Fibroblast of lung (primary cell): ENCODE data around the gene MIER2. TPM values are rescaled to one million over a fixed set of nuclear protein-coding genes. Genes with fewer than 3 reads are reported as not detected.

Experiments used
- DNase-seq, 2 donors: peaks; one replicate each; pipeline versions ENCODE4 v3.0.0 to v3.0.0-alpha.2; 2010; ENCODE audit warnings: low read depth in 2 of 2
- H2AFZ ChIP-seq: 2 replicates; pipeline ENCODE4 v1.5.1; 2012; ENCODE audit warnings: low read length, control low read depth, inconsistent platforms
- H3K27ac ChIP-seq: 2 replicates; pipeline ENCODE4 v1.5.1; 2011; ENCODE audit warnings: low read length, control low read depth; ENCODE audit not compliant: insufficient read depth
- H3K27me3 ChIP-seq: 2 replicates; pipeline ENCODE4 v1.5.1; 2011; ENCODE audit warnings: mild to moderate bottlenecking, low read length; ENCODE audit not compliant: control insufficient read depth, insufficient read depth
- H3K36me3 ChIP-seq: 2 replicates; pipeline ENCODE4 v1.5.1; 2011; ENCODE audit warnings: low read length; ENCODE audit not compliant: control insufficient read depth, insufficient read depth
- H3K4me1 ChIP-seq: 2 replicates; pipeline ENCODE4 v1.5.1; 2011; ENCODE audit warnings: low read length; ENCODE audit not compliant: control insufficient read depth, insufficient read depth; ENCODE audit errors: extremely low read depth
- H3K4me2 ChIP-seq: 2 replicates; pipeline ENCODE4 v1.5.1; 2011; ENCODE audit warnings: low read length, control low read depth; ENCODE audit not compliant: insufficient read depth; ENCODE audit errors: extremely low read depth
- H3K4me3 ChIP-seq, 4 experiments: fragments of 200-600 bp in 1 of 4; sonication (generic) in 1 of 4; replicated peaks in 1 of 4; 2 replicates each; pipeline ENCODE4 v1.5.1; 2011 to 2016; ENCODE audit warnings: low read length in 4 of 4, low read depth in 3 of 4, mild to moderate bottlenecking in 3 of 4, control low read depth in 2 of 4, inconsistent platforms in 1 of 4, mixed read lengths in 1 of 4; ENCODE audit not compliant: insufficient read depth in 1 of 4; ENCODE audit errors: control extremely low read depth in 1 of 4
- H3K79me2 ChIP-seq: 2 replicates; pipeline ENCODE4 v1.5.1; 2012; ENCODE audit warnings: mild to moderate bottlenecking, low read length, inconsistent platforms; ENCODE audit not compliant: control insufficient read depth, insufficient read depth
- H3K9ac ChIP-seq: 2 replicates; pipeline ENCODE4 v1.5.1; 2011; ENCODE audit warnings: mild to moderate bottlenecking, low read length, control low read depth; ENCODE audit not compliant: insufficient read depth
- H3K9me3 ChIP-seq: 2 replicates; pipeline ENCODE4 v1.5.1; 2012; ENCODE audit warnings: low read depth, low read length; ENCODE audit not compliant: control insufficient read depth, insufficient read depth
- H4K20me1 ChIP-seq: 2 replicates; pipeline ENCODE4 v1.5.1; 2011; ENCODE audit warnings: low read length; ENCODE audit not compliant: control insufficient read depth, insufficient read depth; ENCODE audit errors: extremely low read depth
- CTCF ChIP-seq, 2 donors: IDR thresholded peaks in 1 of 2; conservative IDR thresholded peaks in 1 of 2; 1 replicate in 1 of 2; 2 replicates in 1 of 2; pipeline ENCODE4 v1.5.1; 2011 to 2012; ENCODE audit warnings: low read length in 2 of 2, control low read depth in 1 of 2, inconsistent platforms in 1 of 2, low read depth in 1 of 2, mild to moderate bottlenecking in 1 of 2
- EZH2 ChIP-seq: IDR thresholded peaks from 2 replicates; pipeline ENCODE4 v1.5.1; 2012; ENCODE audit warnings: low read length, control low read depth, mild to moderate bottlenecking; ENCODE audit errors: missing control alignments
- polyA plus RNA-seq, 2 donors: library from polyadenylated mRNA; depleted of rRNA in 1 of 2; stranded (reverse) in 1 of 2; unstranded in 1 of 2; fragments of >200 nt; gene quantifications; 2 replicates each; pipeline ENCODE4 v1.2.1, GENCODE V29; 2011 to 2012; ENCODE audit warnings: missing spikeins in 1 of 2
- total RNA-seq: library from RNA; depleted of rRNA; stranded (reverse); fragments of >200 nt; gene quantifications from 2 replicates; pipeline ENCODE4 v1.2.1, GENCODE V29; 2014

Gene MIER2
- total and polyA plus RNA-seq, 2 donors (not counting 1 experiment from before 2014, with no cell fraction given) = 13.7 to 20.6 TPM

- H2AFZ ChIP-seq = no peak overlapping the region
- peaks cover 7% of the 10 kb centered on the region for H3K36me3 ChIP-seq
- peaks cover 49% of the 10 kb centered on the region for H3K79me2 ChIP-seq
- peaks cover 7% of the 10 kb centered on the region for H3K4me1 ChIP-seq
- peak overlapping the region; percentile 62 for H3K27ac ChIP-seq
- H3K9me3 ChIP-seq = no peaks in the 10 kb centered on the region
- no peaks in the 10 kb centered on the region for H3K27me3 ChIP-seq
- peak; percentile 14 to 26 for DNase-seq
- no peak for TF ChIP-seq EZH2
- TF ChIP-seq CTCF (conservative IDR thresholded peaks at IDR 0.05 in 1 of 2, IDR thresholded peaks at IDR 0.05 in 1 of 2; ENCODE audit: low read depth in 1 of 2, low read length in 2 of 2) = no peak
- H3K9ac ChIP-seq = peak overlapping the region; percentile 76
- H3K4me3 ChIP-seq = peak overlapping the region; percentile 48 to 89 (median 70)
- H3K4me2 ChIP-seq = peak overlapping the region; percentile 86
- H4K20me1 ChIP-seq = no peaks in the 10 kb centered on the region
Observed at GRCh38 chr19:343941-344624, 513 bp downstream of the MIER2 start.

GRCh38 chr19:343451-343931 is 1.1 kb downstream of the MIER2 start:
- Histone ChIP-seq H3K4me1 (peaks cover 7% of the 10 kb centered on the region), H3K27me3 (no peaks in the 10 kb centered on the region), H2AFZ (no peak overlapping the region), H3K27ac (peak overlapping the region; percentile 62), H3K79me2 (peaks cover 55% of the 10 kb centered on the region), H3K9me3 (no peaks in the 10 kb centered on the region), H3K4me2 (peak overlapping the region; percentile 86), H3K4me3 (peak overlapping the region; percentile 48 to 89 (median 70)), H3K9ac (peak overlapping the region; percentile 76), H3K36me3 (peaks cover 7% of the 10 kb centered on the region), H4K20me1 (no peaks in the 10 kb centered on the region)
- TF ChIP-seq CTCF (conservative IDR thresholded peaks at IDR 0.05 in 1 of 2, IDR thresholded peaks at IDR 0.05 in 1 of 2; ENCODE audit: low read depth in 1 of 2, low read length in 2 of 2) (no peak), EZH2 (no peak)
- DNase-seq = peak in 1 of 2 donors; percentile 12

GRCh38 chr19:342801-343421 is 1.7 kb downstream of the MIER2 start:
- Histone ChIP-seq H3K27ac (peak overlapping the region; percentile 62), H3K36me3 (peaks cover 7% of the 10 kb centered on the region), H3K4me2 (peak overlapping the region; percentile 86), H3K4me1 (peaks cover 7% of the 10 kb centered on the region), H3K9me3 (no peaks in the 10 kb centered on the region), H3K9ac (peak overlapping the region; percentile 76), H4K20me1 (no peaks in the 10 kb centered on the region), H3K27me3 (no peaks in the 10 kb centered on the region), H3K4me3 (peak overlapping the region; percentile 48 to 89 (median 70)), H3K79me2 (peaks cover 60% of the 10 kb centered on the region), H2AFZ (no peak overlapping the region)
- DNase-seq = peak; percentile 69 to 96
- no peak for TF ChIP-seq EZH2
- TF ChIP-seq CTCF (conservative IDR thresholded peaks at IDR 0.05 in 1 of 2, IDR thresholded peaks at IDR 0.05 in 1 of 2; ENCODE audit: low read depth in 1 of 2, low read length in 2 of 2) = no peak
